Activated naive CD8-positive, alpha-beta T cell treated with anti-CD3 and anti-CD28 coated beads, Interleukin-2, amount 10 ng/mL, durations not matched to agents 7 days and 5 days (primary cell): ENCODE results near the gene CTDSPL2. TPM values are rescaled to one million over a fixed set of nuclear protein-coding genes. Genes with fewer than 3 reads are reported as not detected.
"Not testable (repeated sequence)": the region's sequence is repeated elsewhere in the genome, so short reads cannot be mapped to it uniquely, and the experiment has no call there.

Experiments
- ATAC-seq: fragments of 150-1000 bp; cut with Tn5 transposase; one replicate; pipeline ENCODE4 v1.10.0; 2021; ENCODE audit warnings: low read depth, moderate library complexity
- POLR2A ChIA-PET: fragments of 350-600 bp; sonication (Branson Sonifier 250); formaldehyde crosslinking; loops from one replicate; lab custom pipeline; 2021; ENCODE audit warnings: antibody characterized with exemption; lab: Charles Lee
- DNase-seq: peaks from one replicate; pipeline ENCODE4 v3.0.0; 2021
- H3K27ac Mint-ChIP-seq: one replicate; pipeline ENCODE4 v1.8.0; 2022; ENCODE audit warnings: mild to moderate bottlenecking, mixed read lengths
- H3K27me3 Mint-ChIP-seq: one replicate; pipeline ENCODE4 v1.8.0; 2022; ENCODE audit warnings: mild to moderate bottlenecking, moderate library complexity, mixed read lengths
- H3K36me3 Mint-ChIP-seq: one replicate; pipeline ENCODE4 v1.8.0; 2021; ENCODE audit warnings: mild to moderate bottlenecking, mixed read lengths
- H3K4me1 Mint-ChIP-seq: one replicate; pipeline ENCODE4 v1.8.0; 2021; ENCODE audit warnings: mixed read lengths
- H3K4me3 Mint-ChIP-seq: one replicate; pipeline ENCODE4 v1.8.0; 2022; ENCODE audit warnings: mild to moderate bottlenecking, moderate library complexity, mixed read lengths
- H3K9me3 Mint-ChIP-seq: one replicate; pipeline ENCODE4 v1.8.0; 2021; ENCODE audit warnings: mixed read lengths
- total RNA-seq, 2 experiments: library from RNA; stranded (reverse); gene quantifications; one replicate each; pipeline ENCODE4 v1.2.3, GENCODE V29; 2021

The CTDSPL2 gene
- total RNA-seq, 2 experiments from 2014 or later, result 82.9 to 87.5 TPM

DNA sequence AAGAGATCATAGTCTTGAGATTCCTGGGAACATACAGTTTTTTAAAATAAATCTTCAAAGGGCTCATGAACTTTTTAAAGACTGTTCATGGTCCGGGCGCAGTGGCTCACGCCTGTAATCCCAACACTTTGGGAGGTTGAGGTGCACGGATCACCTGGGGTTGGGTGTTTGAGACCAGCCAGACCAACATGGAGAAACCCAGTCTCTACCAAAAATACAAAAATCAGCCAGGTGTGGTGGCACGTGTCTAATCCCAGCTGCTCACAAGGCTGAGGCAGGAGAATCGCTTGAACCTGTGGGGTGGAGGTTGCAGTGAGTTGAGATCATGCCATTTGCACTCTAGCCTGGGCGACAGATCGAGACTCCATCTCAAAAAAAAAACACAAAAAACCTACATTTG lies 68.1 kb downstream of the CTDSPL2 start:
- POLR2A ChIA-PET, result no interaction called here
- Mint-ChIP-seq H3K27me3 (no peaks in the 10 kb centered on the region), H3K4me1 (peaks cover 5% of the 10 kb centered on the region), H3K36me3 (peaks cover 11% of the 10 kb centered on the region), H3K9me3 (no peaks in the 10 kb centered on the region), H3K4me3 (no peak overlapping the region), H3K27ac (no peak overlapping the region)
- no peak for DNase-seq
- no peak for ATAC-seq

DNA sequence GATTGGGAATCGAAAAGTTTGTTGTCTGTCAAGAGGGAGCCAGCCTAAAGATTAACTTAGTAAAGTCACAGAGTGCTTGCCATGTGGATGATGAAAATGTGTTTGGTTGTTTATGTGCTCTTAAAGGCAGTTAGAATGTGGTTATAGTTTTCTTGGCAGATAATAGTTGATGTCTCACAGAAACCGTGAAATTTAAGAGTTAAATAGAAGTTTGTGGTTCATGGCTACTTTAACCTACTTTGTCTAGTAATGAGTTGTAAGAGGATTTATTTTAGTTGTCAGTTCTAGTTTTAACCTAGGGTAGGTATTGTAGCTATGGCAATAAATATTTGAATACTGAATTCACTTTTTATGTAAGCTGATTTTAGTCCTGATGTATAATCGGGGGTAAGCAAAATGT lies 73.1 kb downstream of the CTDSPL2 start:
- H3K27ac Mint-ChIP-seq, result no peak overlapping the region
- H3K4me3 Mint-ChIP-seq, result no peak overlapping the region
- POLR2A ChIA-PET, result no interaction called here
- DNase-seq (no peak), ATAC-seq (no peak)
- H3K4me1 Mint-ChIP-seq, result peaks cover 7% of the 10 kb centered on the region
- no peaks in the 10 kb centered on the region for H3K27me3 Mint-ChIP-seq
- H3K9me3 Mint-ChIP-seq, result no peaks in the 10 kb centered on the region
- peaks cover 13% of the 10 kb centered on the region for H3K36me3 Mint-ChIP-seq

DNA sequence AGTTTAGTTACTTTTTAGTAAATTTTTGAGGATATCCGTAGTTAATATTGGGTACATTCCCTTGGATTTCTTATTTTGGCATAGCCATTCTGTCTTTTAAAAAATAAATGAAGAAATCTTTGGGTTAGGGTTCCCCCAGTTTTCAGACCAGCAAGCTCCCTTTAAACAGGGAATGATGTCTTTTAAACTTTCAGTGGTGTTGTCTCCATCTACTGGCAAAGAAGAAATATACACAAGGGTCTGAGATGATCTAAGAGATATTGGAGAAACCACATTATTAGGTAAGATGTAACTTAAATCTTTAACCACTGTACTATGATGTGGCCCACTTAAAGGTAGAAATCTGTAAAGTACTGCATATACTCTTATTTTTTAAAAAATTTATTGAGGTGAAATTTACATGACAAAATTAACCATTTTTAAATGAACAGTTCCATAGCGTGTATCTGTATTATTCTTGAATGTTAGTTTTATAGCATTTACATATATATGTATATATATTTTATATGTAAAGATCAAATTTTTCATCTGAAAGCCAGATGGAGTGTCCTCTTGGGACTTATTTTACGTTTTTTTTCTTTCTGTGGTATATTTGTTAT lies 74.4 kb downstream of the CTDSPL2 start:
- DNase-seq (no peak), ATAC-seq (no peak)
- Mint-ChIP-seq H3K4me3 (no peak overlapping the region), H3K27me3 (no peaks in the 10 kb centered on the region), H3K4me1 (peaks cover 6% of the 10 kb centered on the region), H3K9me3 (no peaks in the 10 kb centered on the region), H3K27ac (no peak overlapping the region), H3K36me3 (peaks cover 15% of the 10 kb centered on the region)
- POLR2A ChIA-PET, result interaction anchor here (0.5 to 1.1 kb wide), 2 partner anchors 74 to 202 kb away, joined by 3 read pairs; partner anchors contain the start of gene CTDSPL2

DNA sequence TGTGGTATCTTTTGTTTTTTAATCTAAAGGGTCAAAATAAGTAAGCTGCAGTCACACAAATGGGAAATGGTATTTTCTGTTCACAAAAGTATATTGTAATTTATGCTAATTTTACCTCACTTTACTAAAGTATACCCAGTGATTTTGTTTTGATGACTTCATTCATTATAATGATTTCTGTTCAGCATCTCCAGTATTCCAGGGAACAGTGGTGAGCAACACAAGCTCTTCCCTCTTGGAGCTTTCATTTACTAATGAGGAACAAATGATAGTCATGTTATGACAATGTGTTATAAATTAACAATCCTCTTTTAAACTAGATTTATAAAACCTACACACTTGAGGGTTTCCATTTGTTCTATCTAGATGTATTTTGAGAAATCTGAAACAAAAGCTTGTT lies 89.0 kb downstream of the CTDSPL2 start:
- ATAC-seq, result no peak
- no peak for DNase-seq
- Mint-ChIP-seq H3K4me3 (no peak overlapping the region), H3K27ac (no peak overlapping the region), H3K27me3 (no peaks in the 10 kb centered on the region), H3K4me1 (peaks cover 2% of the 10 kb centered on the region), H3K36me3 (peaks cover 7% of the 10 kb centered on the region), H3K9me3 (no peaks in the 10 kb centered on the region)
- POLR2A ChIA-PET, result no interaction called here

DNA sequence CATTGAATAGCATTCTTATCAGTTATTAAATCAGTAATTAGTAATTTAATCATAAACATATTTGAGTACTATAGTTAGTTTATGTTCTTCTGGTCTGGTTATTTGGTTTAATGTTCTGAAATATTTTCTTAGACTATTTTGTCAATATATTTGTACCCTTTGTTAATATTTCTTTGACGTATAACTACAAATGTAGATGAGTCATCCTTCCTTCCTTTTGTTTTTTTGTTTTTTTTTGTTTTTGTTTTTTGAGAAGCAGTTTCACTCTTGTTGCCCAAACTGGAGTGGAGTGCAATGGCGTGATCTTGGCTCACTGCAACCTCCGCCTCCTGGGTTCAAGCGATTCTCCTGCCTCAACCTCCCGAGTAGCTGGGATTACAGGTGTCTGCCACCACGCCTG lies 92.1 kb downstream of the CTDSPL2 start:
- DNase-seq (no peak), ATAC-seq (no peak)
- Mint-ChIP-seq H3K27me3 (no peaks in the 10 kb centered on the region), H3K27ac (no peak overlapping the region), H3K36me3 (peaks cover 15% of the 10 kb centered on the region), H3K4me1 (peaks cover 2% of the 10 kb centered on the region), H3K4me3 (no peak overlapping the region), H3K9me3 (no peaks in the 10 kb centered on the region)
- POLR2A ChIA-PET, result no interaction called here

DNA sequence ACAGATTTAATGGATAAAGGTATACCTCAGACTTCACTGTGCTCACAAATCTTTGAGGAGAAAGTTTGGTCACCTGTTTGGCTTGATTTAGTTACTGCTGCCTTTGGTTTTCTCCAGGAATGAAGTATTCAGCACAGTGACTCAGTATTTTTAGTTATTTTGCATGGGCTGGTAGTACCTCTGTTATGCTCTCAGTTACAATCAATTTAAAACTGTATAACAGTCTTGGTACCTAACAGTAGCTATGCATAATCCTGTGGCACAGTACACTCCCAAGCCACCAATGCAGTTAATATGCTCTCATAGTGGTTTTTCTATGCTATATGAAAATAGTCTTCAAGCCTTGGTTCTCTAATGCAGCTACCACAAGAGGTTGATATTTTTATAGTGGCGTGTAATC lies 97.6 kb downstream of the CTDSPL2 start:
- Mint-ChIP-seq H3K4me1 (peaks cover 1% of the 10 kb centered on the region), H3K4me3 (no peak overlapping the region), H3K9me3 (no peaks in the 10 kb centered on the region), H3K27me3 (no peaks in the 10 kb centered on the region), H3K36me3 (peaks cover 17% of the 10 kb centered on the region), H3K27ac (no peak overlapping the region)
- POLR2A ChIA-PET, result no interaction called here
- ATAC-seq (no peak), DNase-seq (no peak)

DNA sequence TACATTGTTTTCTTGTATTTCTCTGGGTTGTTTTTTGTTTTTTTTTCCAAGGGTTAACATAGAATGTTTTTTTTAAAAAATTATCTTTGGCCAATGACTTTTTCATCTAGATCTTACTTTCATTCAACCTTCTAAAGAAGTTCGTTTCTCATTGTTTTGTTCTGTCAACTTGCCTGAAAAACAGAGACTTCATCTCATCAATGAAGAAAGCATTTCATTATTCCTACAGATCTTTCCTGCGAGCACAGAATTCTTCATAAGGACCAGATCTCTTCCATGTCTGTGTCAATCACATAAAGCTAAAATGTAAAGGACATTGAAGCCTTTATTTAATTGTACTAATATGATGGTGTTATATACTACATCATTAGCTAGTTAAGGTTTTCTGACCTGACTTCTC lies 99.8 kb downstream of the CTDSPL2 start:
- Mint-ChIP-seq H3K36me3 (peaks cover 17% of the 10 kb centered on the region), H3K27ac (no peak overlapping the region), H3K27me3 (no peaks in the 10 kb centered on the region), H3K9me3 (no peaks in the 10 kb centered on the region), H3K4me3 (no peak overlapping the region), H3K4me1 (peaks cover 1% of the 10 kb centered on the region)
- ATAC-seq (no peak), DNase-seq (no peak)
- POLR2A ChIA-PET, result no interaction called here

DNA sequence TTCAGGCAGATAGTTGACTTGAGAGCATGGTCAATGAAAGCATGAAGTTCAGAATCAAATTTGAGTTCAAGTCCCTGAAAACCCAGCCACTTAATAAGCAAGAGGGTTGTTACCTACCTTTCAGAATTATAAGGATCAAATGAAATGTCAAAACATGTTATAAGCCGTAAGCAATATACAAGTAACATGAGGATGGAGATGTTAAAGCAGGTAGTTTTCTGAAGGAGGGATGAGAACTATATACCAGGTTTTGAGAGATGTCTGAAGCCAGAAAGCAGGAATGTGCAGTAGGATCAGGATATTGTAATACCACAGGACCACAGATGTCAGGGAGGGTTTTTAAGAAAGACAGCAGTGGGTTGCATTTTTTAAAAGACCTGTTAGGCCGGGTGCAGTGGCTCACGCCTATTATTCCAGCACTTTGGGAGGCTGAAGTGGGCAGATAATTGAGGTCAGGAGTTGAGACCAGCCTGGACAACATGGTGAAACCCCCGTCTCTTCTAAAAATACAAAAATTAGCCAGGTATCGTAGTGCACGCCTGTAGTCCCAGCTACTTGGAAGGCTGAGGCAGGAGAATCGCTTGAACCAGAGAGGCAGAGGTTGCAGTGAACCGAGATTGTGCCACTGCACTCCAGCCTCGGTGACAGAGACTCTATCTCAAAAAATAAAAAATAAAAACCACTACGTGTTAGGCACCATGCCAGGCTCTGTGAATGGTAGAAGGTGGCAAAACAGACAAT lies 102.6 kb downstream of the CTDSPL2 start:
- Mint-ChIP-seq H3K27me3 (no peaks in the 10 kb centered on the region), H3K27ac (peak overlapping the region; percentile 7), H3K9me3 (no peaks in the 10 kb centered on the region), H3K4me1 (peaks cover 5% of the 10 kb centered on the region), H3K4me3 (no peak overlapping the region), H3K36me3 (peaks cover 12% of the 10 kb centered on the region)
- ATAC-seq (no peak), DNase-seq (no peak)
- POLR2A ChIA-PET, result no interaction called here

DNA sequence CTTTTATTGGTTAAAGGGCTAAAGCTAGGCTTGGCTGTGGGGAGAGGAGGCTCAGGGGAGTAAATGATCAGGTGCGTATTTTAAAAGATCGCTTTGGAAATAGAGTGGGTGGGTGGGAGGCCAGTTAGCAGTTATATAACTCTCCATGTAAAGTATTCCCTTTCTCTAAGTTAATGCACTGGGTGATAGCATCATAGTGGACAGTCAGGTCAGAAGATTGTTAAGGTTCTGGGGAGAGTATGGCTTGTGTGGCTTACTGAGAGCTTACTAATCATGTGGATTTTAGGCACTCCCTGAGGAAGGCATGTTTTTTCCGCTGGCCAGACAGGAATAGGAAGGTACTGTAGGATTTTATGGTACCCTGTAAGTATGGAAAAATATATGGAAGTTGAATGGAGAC lies 103.2 kb downstream of the CTDSPL2 start:
- ATAC-seq (no peak), DNase-seq (no peak)
- Mint-ChIP-seq H3K27ac (peak overlapping the region; percentile 7), H3K36me3 (peaks cover 12% of the 10 kb centered on the region), H3K9me3 (no peaks in the 10 kb centered on the region), H3K27me3 (no peaks in the 10 kb centered on the region), H3K4me1 (peaks cover 9% of the 10 kb centered on the region), H3K4me3 (no peak overlapping the region)
- POLR2A ChIA-PET, result no interaction called here

DNA sequence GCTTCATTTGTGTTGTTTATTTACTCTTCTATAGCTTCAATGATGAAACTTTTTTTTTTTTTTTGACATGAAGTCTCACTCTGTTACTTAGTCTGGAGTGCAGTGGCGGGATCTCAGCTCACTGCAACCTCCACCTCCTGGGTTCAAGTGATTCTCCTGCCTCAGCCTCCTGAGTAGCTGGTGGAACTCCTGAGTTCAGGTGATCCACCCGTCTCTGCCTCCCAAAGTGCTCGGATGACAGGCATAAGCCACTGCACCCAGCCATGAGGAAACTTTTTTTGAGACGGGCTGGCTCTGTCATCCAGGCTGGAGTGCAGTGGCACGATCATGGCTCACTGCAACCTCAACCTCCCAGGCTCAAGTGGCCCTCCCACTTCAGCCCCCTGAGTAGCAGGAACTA lies 104.8 kb downstream of the CTDSPL2 start:
- peaks cover 11% of the 10 kb centered on the region for H3K36me3 Mint-ChIP-seq
- H3K4me3 Mint-ChIP-seq, POLR2A ChIA-PET, H3K27me3 Mint-ChIP-seq, H3K9me3 Mint-ChIP-seq, DNase-seq, ATAC-seq, H3K27ac Mint-ChIP-seq: not testable (repeated sequence)
- peaks cover 13% of the 10 kb centered on the region for H3K4me1 Mint-ChIP-seq

DNA sequence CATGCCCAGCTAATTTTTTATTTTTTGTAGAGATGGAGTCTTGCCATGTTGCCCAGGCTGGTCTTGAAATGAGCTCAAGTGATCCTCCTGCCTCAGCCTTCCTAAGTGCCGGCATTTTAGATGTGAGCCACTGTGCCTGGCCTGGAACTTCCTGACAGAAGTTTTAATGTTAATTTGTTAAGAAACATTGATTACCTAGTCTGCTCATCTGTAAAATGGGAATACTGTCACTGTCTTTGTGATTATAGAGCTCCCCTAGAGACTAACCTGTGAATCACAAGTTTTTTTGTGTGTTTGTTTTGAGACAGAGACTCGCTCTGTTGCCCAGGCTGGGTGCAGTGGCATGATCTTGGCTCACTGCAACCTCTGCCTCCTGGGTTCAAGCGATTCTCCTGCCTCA lies 105.3 kb downstream of the CTDSPL2 start:
- POLR2A ChIA-PET, result no interaction called here
- Mint-ChIP-seq H3K36me3 (peaks cover 8% of the 10 kb centered on the region), H3K4me3 (no peak overlapping the region), H3K9me3 (no peaks in the 10 kb centered on the region), H3K27me3 (no peaks in the 10 kb centered on the region), H3K27ac (no peak overlapping the region), H3K4me1 (peaks cover 13% of the 10 kb centered on the region)
- no peak for DNase-seq
- no peak for ATAC-seq

DNA sequence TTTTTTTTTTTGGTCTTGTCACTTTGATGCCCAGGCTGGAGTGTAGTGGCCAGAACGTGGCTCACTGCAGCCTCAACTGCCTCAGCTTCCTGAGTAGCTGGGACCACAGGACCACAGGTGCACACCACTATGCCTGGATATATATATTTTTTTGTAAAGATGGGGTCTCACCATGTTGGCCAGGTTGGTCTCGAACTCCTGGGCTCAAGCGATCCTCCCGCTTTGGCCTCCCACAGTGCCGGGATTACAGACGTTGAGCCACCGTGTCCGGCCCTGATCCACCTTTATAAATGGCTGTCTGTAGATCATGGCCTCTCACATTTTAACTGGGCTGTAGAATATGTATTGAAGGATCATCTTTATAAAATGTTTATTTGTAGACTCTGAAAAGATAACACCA lies 107.7 kb downstream of the CTDSPL2 start:
- peaks cover 12% of the 10 kb centered on the region for H3K36me3 Mint-ChIP-seq
- peak overlapping the region; percentile 87 for H3K4me3 Mint-ChIP-seq
- H3K27ac Mint-ChIP-seq, result peak overlapping the region; percentile 65
- ATAC-seq, result no peak
- DNase-seq, result no peak
- H3K4me1 Mint-ChIP-seq, result peaks cover 24% of the 10 kb centered on the region
- POLR2A ChIA-PET, result no interaction called here
- H3K27me3 Mint-ChIP-seq, result no peaks in the 10 kb centered on the region
- no peaks in the 10 kb centered on the region for H3K9me3 Mint-ChIP-seq

DNA sequence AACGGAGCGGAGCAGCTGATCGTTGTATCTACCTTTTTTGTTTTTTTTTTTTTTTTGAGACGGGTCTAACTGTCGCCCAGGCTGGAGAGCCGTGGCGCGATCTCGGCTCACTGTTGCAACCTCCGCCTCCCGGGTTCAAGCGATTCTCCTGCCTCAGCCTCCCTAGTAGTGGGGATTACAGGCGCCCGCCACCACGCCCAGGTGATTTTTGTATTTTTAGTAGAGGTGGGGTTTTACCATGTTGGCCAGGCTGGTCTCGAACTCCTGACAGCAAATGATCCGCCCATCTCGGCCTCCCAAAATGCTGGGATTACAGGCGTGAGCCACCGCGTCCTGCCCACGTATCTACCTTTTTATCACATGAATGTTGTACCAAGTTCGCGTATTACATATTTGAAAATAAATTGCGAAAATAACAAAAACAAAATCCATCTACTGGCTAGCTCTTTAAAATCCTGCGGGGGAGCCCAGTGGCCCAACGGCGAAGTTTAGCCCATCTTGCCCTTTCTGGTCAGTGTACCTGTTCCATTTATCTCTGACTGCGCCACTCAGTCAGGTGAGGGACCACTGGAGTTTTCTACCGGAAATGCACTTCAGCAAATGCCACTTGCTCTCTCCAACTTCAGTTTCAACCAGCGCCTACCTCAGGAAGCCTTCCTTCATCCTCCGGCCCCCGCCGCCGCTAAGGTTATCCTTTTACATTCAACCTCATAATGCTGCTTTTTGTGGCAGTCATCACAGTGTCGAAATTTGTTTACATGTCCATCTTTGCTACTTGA lies 108.3 kb downstream of the CTDSPL2 start:
- Mint-ChIP-seq H3K4me1 (peaks cover 28% of the 10 kb centered on the region), H3K27me3 (no peaks in the 10 kb centered on the region)
- no peak for ATAC-seq

More for the DNA sequence above, 108.3 kb downstream of the CTDSPL2 start:
- Mint-ChIP-seq H3K36me3 (peaks cover 17% of the 10 kb centered on the region), H3K27ac (peak overlapping the region; percentile 88), H3K4me3 (peak overlapping the region; percentile 87), H3K9me3 (no peaks in the 10 kb centered on the region)
- peak; percentile 57 for DNase-seq
- POLR2A ChIA-PET, result interaction anchor here (2.2 kb wide), 1 partner anchor 108 kb away, joined by 9 read pairs; the partner anchor contains the start of gene CTDSPL2
